HCT116 (cell line): ENCODE measurements around the gene FAM98C.

Experiments used
- CEBPB ChIP-seq: IDR thresholded peaks from 2 replicates; pipeline ENCODE4 v1.6.1; 2012; ENCODE audit warnings: low read depth
- EGR1 ChIP-seq: IDR thresholded peaks from 2 replicates; pipeline ENCODE4 v1.6.1; 2012; ENCODE audit warnings: low read depth
- EZH2 ChIP-seq: fragments of 200-600 bp; sonication (generic); IDR thresholded peaks from 2 replicates; pipeline ENCODE4 v1.6.1; 2017; ENCODE audit warnings: antibody characterized with exemption, mixed run types
- POLR2A ChIP-seq: IDR thresholded peaks from 2 replicates; pipeline ENCODE4 v1.7.0; 2011; ENCODE audit warnings: borderline replicate concordance; ENCODE audit not compliant: insufficient read depth, insufficient read length; ENCODE audit errors: extremely low read depth
- POLR2AphosphoS5 ChIP-seq: IDR thresholded peaks from 2 replicates; pipeline ENCODE4 v1.6.1; 2011; ENCODE audit warnings: mild to moderate bottlenecking, low read depth, low read length, moderate library complexity
- RAD21 ChIP-seq: IDR thresholded peaks from 2 replicates; pipeline ENCODE4 v1.6.1; 2012; ENCODE audit warnings: low read depth, mild to moderate bottlenecking
- SIN3A ChIP-seq: IDR thresholded peaks from 2 replicates; pipeline ENCODE4 v1.6.1; 2012; ENCODE audit warnings: low read depth
- SP1 ChIP-seq: IDR thresholded peaks from 2 replicates; pipeline ENCODE4 v1.6.1; 2012; ENCODE audit warnings: low read depth
- YY1 ChIP-seq: IDR thresholded peaks from 2 replicates; pipeline ENCODE4 v1.6.1; 2011; ENCODE audit warnings: low read length, low read depth, moderate library complexity, mild to moderate bottlenecking; ENCODE audit not compliant: insufficient replicate concordance; ENCODE audit errors: extremely low read depth
- ZNF274 ChIP-seq: fragments of 200-500 bp; sonication (Bioruptor generic); IDR thresholded peaks from 2 replicates; pipeline ENCODE4 v1.6.1; 2014; ENCODE audit warnings: mild to moderate bottlenecking, low read depth, low read length, inconsistent platforms
- TF ChIP-seq, protein P1 (sequence below), 3 experiments: fragments of 200-600 bp in 1 of 3; sonication (generic) in 1 of 3; IDR thresholded peaks in 2 of 3; conservative IDR thresholded peaks in 1 of 3; 2 replicates each; pipeline ENCODE4 v1.5.1; 2012 to 2017; ENCODE audit warnings: low read depth in 2 of 3, low read length in 2 of 3, antibody characterized with exemption in 1 of 3, borderline replicate concordance in 1 of 3, control low read depth in 1 of 3, mild to moderate bottlenecking in 1 of 3, mixed read lengths in 1 of 3, mixed run types in 1 of 3, moderate library complexity in 1 of 3; ENCODE audit not compliant: insufficient read depth in 1 of 3
- TF ChIP-seq, protein P2 (sequence below): IDR thresholded peaks from 2 replicates; pipeline ENCODE4 v1.6.1; 2012
- TF ChIP-seq, protein P3 (sequence below): IDR thresholded peaks from 2 replicates; pipeline ENCODE4 v1.6.1; 2012; ENCODE audit warnings: low read depth

DNA sequence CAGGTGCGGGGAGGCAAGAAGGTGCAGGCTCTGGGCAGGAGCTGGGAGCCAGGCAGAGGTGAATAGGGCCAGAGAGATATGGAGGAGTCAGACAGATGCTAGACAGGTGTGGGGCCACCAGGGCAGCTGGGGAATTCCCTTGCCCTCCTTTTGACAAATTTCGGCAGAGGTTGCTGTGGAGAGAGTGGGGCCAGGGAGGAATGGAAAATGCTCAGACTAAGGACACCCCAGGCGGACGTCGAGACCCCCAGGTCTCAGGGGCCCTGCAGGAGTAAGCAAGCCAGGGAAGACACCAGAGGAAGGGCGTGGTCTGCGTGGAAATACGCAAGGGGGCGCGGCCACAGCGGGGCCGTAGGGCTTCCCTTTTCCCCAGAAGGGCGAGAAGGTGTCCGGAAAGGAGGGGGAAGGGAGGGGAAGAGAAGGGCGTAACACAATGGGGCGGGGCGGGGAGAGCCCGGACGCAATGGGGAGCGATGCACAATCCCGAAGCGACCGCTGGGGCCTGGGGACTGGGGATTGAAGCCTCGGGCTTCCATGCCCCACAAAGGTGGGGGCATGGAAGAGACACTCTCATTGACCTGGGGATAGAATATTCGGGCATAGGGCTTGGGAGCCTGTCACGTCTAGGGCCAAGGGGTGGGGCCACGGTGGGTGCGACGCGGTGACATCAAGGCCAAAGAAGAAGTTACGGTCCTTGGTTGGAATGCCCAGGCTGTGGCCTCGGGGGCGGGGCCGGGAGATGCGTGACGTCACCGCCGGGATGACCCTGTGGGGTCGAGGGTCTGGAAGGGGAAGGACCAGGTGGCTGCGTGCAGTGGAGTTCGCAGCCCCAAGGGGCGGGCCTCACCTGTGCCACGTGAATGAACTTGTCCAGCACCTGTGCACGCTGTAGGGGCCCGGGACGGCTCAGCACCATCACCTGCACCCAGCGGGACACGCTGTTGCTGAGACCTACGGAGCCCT, 14.9 kb downstream of the FAM98C start:
- TF ChIP-seq, protein P1, sequence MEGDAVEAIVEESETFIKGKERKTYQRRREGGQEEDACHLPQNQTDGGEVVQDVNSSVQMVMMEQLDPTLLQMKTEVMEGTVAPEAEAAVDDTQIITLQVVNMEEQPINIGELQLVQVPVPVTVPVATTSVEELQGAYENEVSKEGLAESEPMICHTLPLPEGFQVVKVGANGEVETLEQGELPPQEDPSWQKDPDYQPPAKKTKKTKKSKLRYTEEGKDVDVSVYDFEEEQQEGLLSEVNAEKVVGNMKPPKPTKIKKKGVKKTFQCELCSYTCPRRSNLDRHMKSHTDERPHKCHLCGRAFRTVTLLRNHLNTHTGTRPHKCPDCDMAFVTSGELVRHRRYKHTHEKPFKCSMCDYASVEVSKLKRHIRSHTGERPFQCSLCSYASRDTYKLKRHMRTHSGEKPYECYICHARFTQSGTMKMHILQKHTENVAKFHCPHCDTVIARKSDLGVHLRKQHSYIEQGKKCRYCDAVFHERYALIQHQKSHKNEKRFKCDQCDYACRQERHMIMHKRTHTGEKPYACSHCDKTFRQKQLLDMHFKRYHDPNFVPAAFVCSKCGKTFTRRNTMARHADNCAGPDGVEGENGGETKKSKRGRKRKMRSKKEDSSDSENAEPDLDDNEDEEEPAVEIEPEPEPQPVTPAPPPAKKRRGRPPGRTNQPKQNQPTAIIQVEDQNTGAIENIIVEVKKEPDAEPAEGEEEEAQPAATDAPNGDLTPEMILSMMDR (IDR thresholded peaks at IDR 0.05 in 2 of 3, conservative IDR thresholded peaks at IDR 0.05 in 1 of 3; ENCODE audit: borderline replicate concordance in 1 of 3, insufficient read depth in 1 of 3, low read depth in 2 of 3, low read length in 2 of 3), result 0 out of 6 replicates have a peak, but pooled peaks of 1 of the 3 experiments have one; percentile 2
- TF ChIP-seq RAD21, result no peak
- no peak for TF ChIP-seq EGR1
- TF ChIP-seq POLR2A, result peak; percentile 30
- no peak for TF ChIP-seq POLR2AphosphoS5
- TF ChIP-seq YY1, result no peak
- TF ChIP-seq, protein P2, sequence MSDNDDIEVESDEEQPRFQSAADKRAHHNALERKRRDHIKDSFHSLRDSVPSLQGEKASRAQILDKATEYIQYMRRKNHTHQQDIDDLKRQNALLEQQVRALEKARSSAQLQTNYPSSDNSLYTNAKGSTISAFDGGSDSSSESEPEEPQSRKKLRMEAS, result no peak
- TF ChIP-seq CEBPB, result no peak
- TF ChIP-seq SP1, result no peak; the same call in 1 of the 2 replicates
- no peak for TF ChIP-seq SIN3A
- TF ChIP-seq, protein P3, sequence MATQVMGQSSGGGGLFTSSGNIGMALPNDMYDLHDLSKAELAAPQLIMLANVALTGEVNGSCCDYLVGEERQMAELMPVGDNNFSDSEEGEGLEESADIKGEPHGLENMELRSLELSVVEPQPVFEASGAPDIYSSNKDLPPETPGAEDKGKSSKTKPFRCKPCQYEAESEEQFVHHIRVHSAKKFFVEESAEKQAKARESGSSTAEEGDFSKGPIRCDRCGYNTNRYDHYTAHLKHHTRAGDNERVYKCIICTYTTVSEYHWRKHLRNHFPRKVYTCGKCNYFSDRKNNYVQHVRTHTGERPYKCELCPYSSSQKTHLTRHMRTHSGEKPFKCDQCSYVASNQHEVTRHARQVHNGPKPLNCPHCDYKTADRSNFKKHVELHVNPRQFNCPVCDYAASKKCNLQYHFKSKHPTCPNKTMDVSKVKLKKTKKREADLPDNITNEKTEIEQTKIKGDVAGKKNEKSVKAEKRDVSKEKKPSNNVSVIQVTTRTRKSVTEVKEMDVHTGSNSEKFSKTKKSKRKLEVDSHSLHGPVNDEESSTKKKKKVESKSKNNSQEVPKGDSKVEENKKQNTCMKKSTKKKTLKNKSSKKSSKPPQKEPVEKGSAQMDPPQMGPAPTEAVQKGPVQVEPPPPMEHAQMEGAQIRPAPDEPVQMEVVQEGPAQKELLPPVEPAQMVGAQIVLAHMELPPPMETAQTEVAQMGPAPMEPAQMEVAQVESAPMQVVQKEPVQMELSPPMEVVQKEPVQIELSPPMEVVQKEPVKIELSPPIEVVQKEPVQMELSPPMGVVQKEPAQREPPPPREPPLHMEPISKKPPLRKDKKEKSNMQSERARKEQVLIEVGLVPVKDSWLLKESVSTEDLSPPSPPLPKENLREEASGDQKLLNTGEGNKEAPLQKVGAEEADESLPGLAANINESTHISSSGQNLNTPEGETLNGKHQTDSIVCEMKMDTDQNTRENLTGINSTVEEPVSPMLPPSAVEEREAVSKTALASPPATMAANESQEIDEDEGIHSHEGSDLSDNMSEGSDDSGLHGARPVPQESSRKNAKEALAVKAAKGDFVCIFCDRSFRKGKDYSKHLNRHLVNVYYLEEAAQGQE, result no peak
- TF ChIP-seq EZH2, result no peak
- TF ChIP-seq ZNF274, result no peak
